Neural cell (in vitro differentiated cells): ENCODE data around the gene DNM2.

Experiments
- REST ChIP-seq: IDR thresholded peaks from 2 replicates; pipeline ENCODE4 v1.6.1; 2012; ENCODE audit warnings: borderline replicate concordance
- SMC3 ChIP-seq: fragments of 450-650 bp; conservative IDR thresholded peaks from 2 replicates; pipeline ENCODE4 v1.6.1; 2014; ENCODE audit warnings: antibody characterized with exemption, mild to moderate bottlenecking, moderate library complexity; ENCODE audit not compliant: poor library complexity

GRCh38 chr19:10691178-10691881, 26.5 kb upstream of the DNM2 start:
- TF ChIP-seq REST, result no peak
- no peak for TF ChIP-seq SMC3
